SK-N-SH (cell line): ENCODE results near the gene AMIGO2.

Source experiments
- EP300 ChIP-seq, 2 experiments: IDR thresholded peaks; 2 replicates each; pipeline versions ENCODE4 v1.4.0 to v1.6.1; 2012; ENCODE audit warnings: borderline replicate concordance in 1 of 2, low read depth in 1 of 2, low read length in 1 of 2
- FOXM1 ChIP-seq: IDR thresholded peaks from 2 replicates; pipeline ENCODE4 v1.4.0; 2012; ENCODE audit warnings: low read depth, mild to moderate bottlenecking
- GATA2 ChIP-seq: sonication (generic); formaldehyde crosslinking; IDR thresholded peaks from 2 replicates; pipeline ENCODE4 v1.5.0; 2020; ENCODE audit warnings: mild to moderate bottlenecking, missing genetic modification reagents
- POLR2AphosphoS5 ChIP-seq: IDR thresholded peaks from 2 replicates; pipeline ENCODE4 v1.6.1; 2012; ENCODE audit warnings: low read depth, low read length
- TCF12 ChIP-seq: IDR thresholded peaks from 2 replicates; pipeline ENCODE4 v1.4.0; 2012
- YY1 ChIP-seq: IDR thresholded peaks from 2 replicates; pipeline ENCODE4 v1.4.0; 2012; ENCODE audit warnings: low read depth, mild to moderate bottlenecking
- TF ChIP-seq, protein P1 (sequence below): fragments of 200-600 bp; sonication (generic); IDR thresholded peaks from 2 replicates; pipeline ENCODE4 v1.6.1; 2017; ENCODE audit warnings: antibody characterized with exemption, mild to moderate bottlenecking, moderate library complexity
- TF ChIP-seq, protein P2 (sequence below): IDR thresholded peaks from 2 replicates; pipeline ENCODE4 v1.4.0; 2012; ENCODE audit warnings: low read depth, borderline replicate concordance
- TF ChIP-seq, protein P3 (sequence below): IDR thresholded peaks from 2 replicates; pipeline ENCODE4 v1.4.0; 2012; ENCODE audit warnings: low read depth, borderline replicate concordance

DNA sequence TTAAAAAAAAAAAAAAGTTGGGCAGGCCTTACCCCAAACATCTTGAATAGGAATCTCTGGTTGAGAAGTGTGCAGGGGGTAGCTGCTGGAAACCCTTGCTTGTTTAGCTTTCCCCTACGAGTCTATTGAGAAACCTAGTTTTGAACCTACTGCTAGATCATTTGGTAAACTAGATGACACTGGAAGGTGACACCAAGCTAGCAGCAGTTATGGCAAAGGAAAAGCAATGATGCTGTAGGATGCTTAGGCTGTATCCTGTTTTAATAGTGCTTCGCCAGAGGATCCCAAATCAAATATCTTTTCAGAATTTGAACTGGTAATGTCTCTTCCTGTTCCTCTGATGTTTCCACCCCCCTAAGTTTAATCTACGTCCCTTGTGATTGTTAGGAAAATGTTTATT is 5.8 kb downstream of the AMIGO2 start:
- TF ChIP-seq, protein P1, sequence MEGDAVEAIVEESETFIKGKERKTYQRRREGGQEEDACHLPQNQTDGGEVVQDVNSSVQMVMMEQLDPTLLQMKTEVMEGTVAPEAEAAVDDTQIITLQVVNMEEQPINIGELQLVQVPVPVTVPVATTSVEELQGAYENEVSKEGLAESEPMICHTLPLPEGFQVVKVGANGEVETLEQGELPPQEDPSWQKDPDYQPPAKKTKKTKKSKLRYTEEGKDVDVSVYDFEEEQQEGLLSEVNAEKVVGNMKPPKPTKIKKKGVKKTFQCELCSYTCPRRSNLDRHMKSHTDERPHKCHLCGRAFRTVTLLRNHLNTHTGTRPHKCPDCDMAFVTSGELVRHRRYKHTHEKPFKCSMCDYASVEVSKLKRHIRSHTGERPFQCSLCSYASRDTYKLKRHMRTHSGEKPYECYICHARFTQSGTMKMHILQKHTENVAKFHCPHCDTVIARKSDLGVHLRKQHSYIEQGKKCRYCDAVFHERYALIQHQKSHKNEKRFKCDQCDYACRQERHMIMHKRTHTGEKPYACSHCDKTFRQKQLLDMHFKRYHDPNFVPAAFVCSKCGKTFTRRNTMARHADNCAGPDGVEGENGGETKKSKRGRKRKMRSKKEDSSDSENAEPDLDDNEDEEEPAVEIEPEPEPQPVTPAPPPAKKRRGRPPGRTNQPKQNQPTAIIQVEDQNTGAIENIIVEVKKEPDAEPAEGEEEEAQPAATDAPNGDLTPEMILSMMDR: no peak
- TF ChIP-seq EP300 (IDR thresholded peaks at IDR 0.05; ENCODE audit: borderline replicate concordance in 1 of 2, low read depth in 1 of 2, low read length in 1 of 2) (no peak), YY1 (no peak), POLR2AphosphoS5 (no peak), GATA2 (CRISPR knock-in tag) (no peak), FOXM1 (no peak), TCF12 (no peak)
- TF ChIP-seq, protein P2, sequence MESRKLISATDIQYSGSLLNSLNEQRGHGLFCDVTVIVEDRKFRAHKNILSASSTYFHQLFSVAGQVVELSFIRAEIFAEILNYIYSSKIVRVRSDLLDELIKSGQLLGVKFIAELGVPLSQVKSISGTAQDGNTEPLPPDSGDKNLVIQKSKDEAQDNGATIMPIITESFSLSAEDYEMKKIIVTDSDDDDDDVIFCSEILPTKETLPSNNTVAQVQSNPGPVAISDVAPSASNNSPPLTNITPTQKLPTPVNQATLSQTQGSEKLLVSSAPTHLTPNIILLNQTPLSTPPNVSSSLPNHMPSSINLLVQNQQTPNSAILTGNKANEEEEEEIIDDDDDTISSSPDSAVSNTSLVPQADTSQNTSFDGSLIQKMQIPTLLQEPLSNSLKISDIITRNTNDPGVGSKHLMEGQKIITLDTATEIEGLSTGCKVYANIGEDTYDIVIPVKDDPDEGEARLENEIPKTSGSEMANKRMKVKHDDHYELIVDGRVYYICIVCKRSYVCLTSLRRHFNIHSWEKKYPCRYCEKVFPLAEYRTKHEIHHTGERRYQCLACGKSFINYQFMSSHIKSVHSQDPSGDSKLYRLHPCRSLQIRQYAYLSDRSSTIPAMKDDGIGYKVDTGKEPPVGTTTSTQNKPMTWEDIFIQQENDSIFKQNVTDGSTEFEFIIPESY: no peak
- TF ChIP-seq, protein P3, sequence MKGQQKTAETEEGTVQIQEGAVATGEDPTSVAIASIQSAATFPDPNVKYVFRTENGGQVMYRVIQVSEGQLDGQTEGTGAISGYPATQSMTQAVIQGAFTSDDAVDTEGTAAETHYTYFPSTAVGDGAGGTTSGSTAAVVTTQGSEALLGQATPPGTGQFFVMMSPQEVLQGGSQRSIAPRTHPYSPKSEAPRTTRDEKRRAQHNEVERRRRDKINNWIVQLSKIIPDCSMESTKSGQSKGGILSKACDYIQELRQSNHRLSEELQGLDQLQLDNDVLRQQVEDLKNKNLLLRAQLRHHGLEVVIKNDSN: no peak
